Midbrain (tissue), 1 donor: ENCODE results near the gene CPAMD8.
"Not testable (repeated sequence)": the region's sequence is repeated elsewhere in the genome, so short reads cannot be mapped to it uniquely, and the experiment has no call there.

Source experiments
- DNase-seq: peaks from one replicate; lab custom pipeline; 2025; lab: John Stamatoyannopoulos, UW

Gene CPAMD8

DNA sequence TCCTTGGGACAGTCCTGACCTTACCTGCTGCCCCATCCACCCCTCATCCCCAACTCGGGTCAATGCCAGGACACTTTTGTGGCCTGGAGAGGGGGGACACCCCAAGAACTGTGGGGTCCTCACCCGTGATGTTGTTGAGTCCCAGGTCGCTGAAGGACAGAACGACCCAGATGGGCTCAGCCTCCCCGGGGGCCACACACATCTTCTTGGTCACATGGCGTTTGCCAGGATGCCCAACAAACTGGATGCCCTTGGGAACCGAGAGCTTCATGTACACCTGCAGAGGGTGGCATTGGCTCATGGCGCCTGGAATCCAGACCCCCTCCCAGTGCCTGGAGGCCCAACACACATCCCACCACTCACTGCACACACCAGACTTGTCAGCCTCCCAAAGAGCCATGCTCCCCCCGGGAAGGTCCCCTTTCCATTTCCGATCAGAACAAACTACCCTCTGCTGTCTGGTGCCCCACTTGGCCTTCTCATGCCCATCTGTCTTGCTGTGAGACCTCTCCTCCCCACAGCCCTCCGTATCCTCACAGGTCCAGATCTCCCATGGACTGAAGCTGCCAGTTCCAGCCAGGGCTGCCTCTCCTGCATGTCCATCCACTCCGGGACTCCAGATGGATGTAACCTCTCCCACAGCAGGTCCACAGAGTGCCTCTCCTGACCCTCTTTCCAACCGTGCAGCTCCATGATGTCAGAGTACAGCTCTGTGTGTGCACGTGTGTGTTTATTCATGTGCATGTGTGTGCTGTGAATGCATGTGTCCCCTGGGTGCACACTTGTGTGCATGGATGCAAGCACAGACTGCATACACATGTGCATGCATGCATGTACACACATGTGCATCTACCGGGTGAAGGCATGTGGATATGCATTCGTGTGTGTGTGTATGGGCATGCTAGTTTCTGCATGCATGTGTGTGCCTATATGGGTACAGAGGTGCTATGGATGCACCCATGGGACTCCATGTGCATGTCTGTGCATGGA, 79.4 kb downstream of the CPAMD8 start:
- no peak for DNase-seq

DNA sequence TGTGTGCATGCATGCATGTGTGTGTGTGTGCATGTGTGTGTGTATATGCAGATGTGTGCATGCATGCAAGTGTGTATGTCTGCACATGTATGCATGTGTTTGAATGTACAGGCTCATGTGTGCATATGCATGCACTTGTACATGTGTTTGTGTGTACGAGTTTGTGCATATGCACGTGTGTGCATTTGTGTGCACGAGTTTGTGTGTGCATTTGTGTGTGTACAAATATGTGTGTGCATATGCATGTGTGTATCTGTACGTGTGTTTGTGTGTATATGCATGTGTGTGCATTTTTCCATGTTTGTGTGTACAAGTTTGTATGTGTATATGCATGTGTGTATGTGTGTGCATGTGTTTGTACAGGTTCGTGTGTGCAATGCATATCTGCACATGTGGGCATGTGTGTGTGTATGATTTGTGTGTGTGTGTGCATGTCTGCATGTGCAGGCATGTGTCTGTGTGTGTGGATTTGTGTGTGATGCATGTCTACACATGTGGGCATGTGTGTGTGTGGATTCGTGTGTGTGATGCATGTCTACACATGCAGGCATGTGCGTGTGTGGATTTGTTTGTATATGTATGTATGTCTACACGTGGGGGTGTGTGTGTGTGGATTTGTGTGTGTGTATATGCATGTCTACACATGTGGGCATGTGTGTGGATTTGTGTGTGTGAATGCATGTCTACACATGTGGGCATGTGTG, 80.7 kb downstream of the CPAMD8 start:
- DNase-seq, result no peak

- DNase-seq, result no peak
Observed at GRCh38 chr19:16945364-16945714, 81.3 kb downstream of the CPAMD8 start.

DNA sequence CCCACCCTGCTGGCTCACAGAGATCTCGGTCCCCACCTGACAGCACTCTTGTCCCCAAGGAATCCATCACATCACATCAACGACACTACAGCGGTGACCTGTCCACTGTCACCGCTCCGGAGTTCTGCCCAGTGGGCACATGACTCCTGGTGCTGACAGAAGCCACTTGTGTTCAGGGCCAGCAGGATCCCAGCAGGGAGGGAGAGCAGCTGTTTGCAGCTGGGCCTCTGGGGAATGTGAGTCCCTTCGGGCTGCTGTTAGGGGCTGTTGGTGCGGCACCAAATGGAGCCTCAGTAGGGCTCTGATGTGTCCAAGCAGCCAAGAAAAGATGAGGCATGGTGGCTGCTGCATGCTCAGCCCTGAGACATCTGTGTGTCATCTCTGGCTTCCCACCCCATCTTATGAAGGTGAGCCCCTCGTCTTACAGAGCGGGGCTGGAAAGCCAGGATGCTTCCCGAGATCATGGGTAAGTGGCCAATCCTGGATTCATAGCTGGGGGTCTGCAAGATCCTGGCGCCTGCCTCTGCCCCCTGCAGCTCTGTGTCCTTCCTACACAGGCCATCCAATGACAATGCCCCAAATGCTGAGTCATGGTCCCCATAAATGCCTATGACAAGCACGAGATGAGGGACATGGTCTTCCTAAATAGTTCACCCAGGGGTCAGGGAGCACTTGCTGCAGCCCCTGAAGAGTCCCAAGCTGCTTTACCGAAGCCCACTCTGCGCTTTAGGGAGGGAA, 81.8 kb downstream of the CPAMD8 start:
- DNase-seq, result no peak

DNA sequence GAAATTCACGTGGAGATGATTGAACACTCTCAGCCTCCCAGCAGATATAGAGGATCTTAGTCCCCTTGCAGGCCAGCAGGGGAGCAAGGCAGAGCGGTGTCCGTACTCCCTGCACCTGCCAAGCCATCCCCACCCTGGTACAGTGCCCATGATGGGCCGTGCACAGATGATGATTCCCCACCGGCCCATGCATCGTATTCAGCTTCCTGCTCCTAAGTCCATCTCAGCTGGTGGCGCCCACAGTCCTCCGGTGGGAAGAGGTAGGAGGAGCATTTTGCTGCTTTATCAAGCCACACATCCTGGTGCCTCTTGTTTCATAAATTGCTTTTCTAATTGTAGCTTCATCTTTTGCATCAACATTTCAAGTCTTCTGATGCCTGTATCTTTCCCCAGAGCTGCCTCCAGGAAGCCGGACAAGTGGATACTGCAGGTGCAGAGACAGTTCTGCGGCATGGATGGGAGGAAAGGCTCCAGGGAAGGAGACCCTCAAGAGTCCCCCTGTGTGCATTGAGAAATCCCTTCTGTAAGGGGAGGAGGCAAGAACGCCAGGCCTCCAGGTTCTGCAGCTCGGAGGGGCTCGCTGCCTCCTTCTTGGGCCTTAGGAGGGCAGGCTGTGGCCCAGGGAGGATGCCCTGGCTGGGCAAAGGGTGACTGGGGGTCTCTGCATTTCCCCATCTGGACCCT, 82.5 kb downstream of the CPAMD8 start:
- no peak for DNase-seq

- not testable (repeated sequence) for DNase-seq
Observed at GRCh38 chr19:16943090-16943489, 83.5 kb downstream of the CPAMD8 start.

GRCh38 chr19:16942583-16942982, 84.0 kb downstream of the CPAMD8 start:
- no peak for DNase-seq

- DNase-seq, result no peak
Observed at GRCh38 chr19:16940626-16941025, 86.0 kb downstream of the CPAMD8 start.

DNA sequence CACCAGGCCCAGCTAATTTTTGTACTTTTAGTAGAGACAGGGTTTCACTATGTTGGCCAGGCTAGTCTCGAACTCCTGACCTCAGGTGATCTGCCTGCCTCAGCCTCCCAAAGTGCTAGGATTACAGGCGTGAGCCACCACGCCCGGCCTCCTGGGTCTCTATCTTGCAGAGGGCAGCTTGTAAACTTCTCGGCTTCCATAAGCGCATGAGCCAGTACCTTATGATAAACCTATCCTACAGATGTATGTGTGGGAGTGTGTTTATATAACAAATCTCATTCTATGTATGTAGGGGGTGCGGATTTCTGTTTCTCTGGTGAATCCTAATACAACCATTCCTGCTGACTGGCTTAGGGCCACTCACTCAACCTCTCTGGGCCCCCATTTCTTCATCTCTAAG, 86.5 kb downstream of the CPAMD8 start:
- DNase-seq, result not testable (repeated sequence)

DNA sequence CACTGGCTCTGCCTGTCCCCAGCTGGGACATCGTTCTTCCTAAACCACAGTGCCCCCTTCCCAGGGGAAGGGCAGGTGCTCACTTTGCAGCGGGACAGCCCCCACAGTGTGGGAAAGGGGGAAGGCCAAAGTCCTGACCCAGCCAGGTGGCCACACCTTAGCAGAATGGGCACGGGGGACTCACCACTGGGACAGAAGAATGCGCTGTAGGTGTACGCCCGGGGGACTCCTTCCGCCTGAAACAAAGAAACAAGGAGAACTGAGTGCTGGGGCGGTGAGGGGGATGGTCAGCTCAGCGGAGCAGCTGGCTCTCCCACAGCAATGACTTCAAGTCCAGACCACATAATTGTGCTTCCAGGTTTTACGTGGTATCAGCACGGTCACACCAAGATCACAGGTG, 88.4 kb downstream of the CPAMD8 start:
- no peak for DNase-seq

- DNase-seq, result not testable (repeated sequence)
Observed at GRCh38 chr19:16937796-16938195, 88.8 kb downstream of the CPAMD8 start.

- no peak for DNase-seq
Observed at GRCh38 chr19:16936901-16937300, 89.7 kb downstream of the CPAMD8 start.

- DNase-seq, result no peak
Observed at GRCh38 chr19:16934489-16934888, 92.1 kb downstream of the CPAMD8 start.

DNA sequence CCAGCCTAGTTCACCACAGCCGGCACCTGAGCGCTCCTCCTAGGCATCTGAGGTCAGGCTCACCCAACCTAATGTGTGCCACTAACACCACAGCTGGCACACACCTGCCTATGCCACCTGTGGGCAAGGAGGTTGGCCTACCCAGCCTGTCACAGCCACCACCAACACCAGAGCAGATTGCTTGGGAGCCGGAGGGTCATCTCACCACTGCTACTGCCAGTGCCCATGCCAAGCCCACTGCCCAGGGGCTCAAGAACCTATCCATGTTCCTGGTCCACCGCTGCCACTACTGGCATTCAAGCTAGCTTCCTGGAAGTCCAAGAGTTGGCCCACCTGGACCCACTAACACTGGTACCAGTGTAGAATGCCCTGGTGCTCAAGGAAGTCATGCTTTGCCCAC, 95.3 kb downstream of the CPAMD8 start:
- no peak for DNase-seq

DNA sequence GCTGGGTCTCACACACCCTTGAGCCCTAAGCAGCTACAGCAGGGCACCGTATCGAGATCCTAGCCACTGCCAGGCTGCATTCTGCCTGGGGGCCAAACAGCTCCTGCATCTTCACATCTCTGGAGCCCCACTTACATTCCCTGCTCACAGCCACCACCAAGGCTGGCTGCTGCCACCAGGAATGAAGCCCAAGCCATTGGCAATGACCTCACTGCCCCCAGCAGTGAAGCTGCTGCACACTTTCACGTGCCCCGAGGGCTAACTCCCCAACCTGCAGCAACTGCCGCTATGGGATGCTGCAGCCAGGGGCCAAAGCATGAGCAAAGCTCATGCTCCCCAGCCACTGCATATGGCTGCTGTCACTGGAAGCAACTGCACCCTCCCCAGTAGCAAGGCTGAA, 95.9 kb downstream of the CPAMD8 start:
- no peak for DNase-seq

DNA sequence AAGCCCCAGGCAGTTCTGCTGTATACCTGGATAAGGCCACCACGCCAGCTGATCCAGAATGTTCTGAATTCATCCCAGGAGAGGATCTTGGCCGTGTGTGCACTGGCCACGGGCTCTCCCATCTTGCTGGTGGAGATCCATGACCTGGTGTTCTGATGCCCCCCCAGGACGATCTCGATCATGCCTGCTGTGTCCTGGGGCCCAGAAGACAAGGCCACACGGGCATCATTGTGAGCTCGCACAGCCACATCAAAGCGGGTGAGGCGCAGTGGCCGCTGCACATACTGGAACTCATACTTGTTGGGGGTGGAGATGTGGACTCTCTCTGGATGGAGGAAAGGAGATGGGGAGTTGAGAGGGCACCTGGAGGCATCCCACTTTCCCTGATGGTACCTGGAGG, 97.7 kb downstream of the CPAMD8 start:
- DNase-seq, result no peak

DNA sequence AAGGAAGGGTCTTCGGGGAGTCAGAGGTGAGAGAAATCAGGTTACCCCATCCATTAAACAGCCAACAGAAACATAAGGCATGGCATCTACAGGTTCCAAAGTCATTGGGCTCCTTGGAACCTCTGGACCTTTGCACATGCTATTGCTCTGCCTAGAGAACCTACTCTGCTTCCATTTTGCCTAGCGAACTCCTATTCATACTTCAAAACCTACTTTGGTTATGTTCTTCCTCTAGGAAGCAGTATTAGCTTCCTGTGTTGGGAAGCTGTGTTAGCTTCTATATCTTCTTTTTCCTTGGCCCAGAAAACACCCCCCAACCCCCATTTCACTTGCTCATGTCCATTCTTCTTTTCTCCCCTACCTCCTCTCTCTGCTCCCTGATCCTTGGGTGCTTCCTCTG, 98.3 kb downstream of the CPAMD8 start:
- no peak for DNase-seq

- no peak for DNase-seq
Observed at GRCh38 chr19:16927883-16928282, 98.7 kb downstream of the CPAMD8 start.

GRCh38 chr19:16922949-16923348, 103.7 kb downstream of the CPAMD8 start:
- no peak for DNase-seq

- DNase-seq, result no peak
Observed at GRCh38 chr19:16922592-16922934, 104.0 kb downstream of the CPAMD8 start.

- DNase-seq, result no peak
Observed at GRCh38 chr19:16921766-16922591, 104.6 kb downstream of the CPAMD8 start.
